WTC11 (cell line): ENCODE results near the gene GABBR2. TPM values are rescaled to one million over a fixed set of nuclear protein-coding genes. Genes with fewer than 3 reads are reported as not detected.

Source experiments
- ATAC-seq: fragments of 200-7000 bp; cut with Tn5 transposase; 2 replicates; pipeline ENCODE4 v1.10.0; 2021; ENCODE audit warnings: mild to moderate bottlenecking, moderate library complexity
- CTCF ChIA-PET: fragments of 300-600 bp; sonication (Branson Sonifier 250); formaldehyde crosslinking; loops from one replicate; lab custom pipeline; 2021; ENCODE audit warnings: antibody characterized with exemption; lab: Charles Lee
- POLR2A ChIA-PET: fragments of 350-600 bp; sonication (Branson Sonifier 250); formaldehyde crosslinking; loops from one replicate; lab custom pipeline; 2021; ENCODE audit warnings: antibody characterized with exemption; lab: Charles Lee
- DNase-seq: peaks from one replicate; pipeline ENCODE4 v3.0.0; 2021; ENCODE audit warnings: low spot score
- H3K27ac Mint-ChIP-seq: 2 replicates; pipeline ENCODE4 v1.8.0; 2021; ENCODE audit warnings: mixed read lengths
- H3K27me3 Mint-ChIP-seq: 2 replicates; pipeline ENCODE4 v1.8.0; 2021; ENCODE audit warnings: low read depth, mild to moderate bottlenecking, moderate library complexity, mixed read lengths
- H3K36me3 Mint-ChIP-seq: 2 replicates; pipeline ENCODE4 v1.8.0; 2021; ENCODE audit warnings: mixed read lengths
- H3K4me1 Mint-ChIP-seq: 2 replicates; pipeline ENCODE4 v1.8.0; 2022; ENCODE audit warnings: mixed read lengths
- H3K4me3 Mint-ChIP-seq: 2 replicates; pipeline ENCODE4 v1.8.0; 2021; ENCODE audit warnings: mild to moderate bottlenecking, moderate library complexity, mixed read lengths
- H3K9me3 Mint-ChIP-seq: 2 replicates; pipeline ENCODE4 v1.8.0; 2021; ENCODE audit warnings: mixed read lengths
- FOXP1 ChIP-seq: sonication (generic); formaldehyde crosslinking; IDR thresholded peaks from 2 replicates; pipeline ENCODE4 v1.8.0; 2022; ENCODE audit warnings: missing genetic modification reagents, mild to moderate bottlenecking, moderate library complexity, borderline replicate concordance
- IRF2 ChIP-seq: sonication (generic); formaldehyde crosslinking; IDR thresholded peaks from 2 replicates; pipeline ENCODE4 v1.8.0; 2022; ENCODE audit warnings: low read depth, missing genetic modification reagents, borderline replicate concordance
- NR1H2 ChIP-seq: sonication (generic); formaldehyde crosslinking; IDR thresholded peaks from 2 replicates; pipeline ENCODE4 v1.9.0; 2021; ENCODE audit warnings: mild to moderate bottlenecking, moderate library complexity, missing genetic modification reagents
- PRRX2 ChIP-seq: fragments of 250-450 bp; sonication (Bioruptor Pico); IDR thresholded peaks from 2 replicates; pipeline ENCODE4 v1.8.0; 2021; ENCODE audit warnings: mild to moderate bottlenecking
- ZNF121 ChIP-seq: sonication (generic); formaldehyde crosslinking; IDR thresholded peaks from 2 replicates; pipeline ENCODE4 v1.8.0; 2023; ENCODE audit warnings: missing genetic modification reagents
- ZNF138 ChIP-seq: sonication (generic); formaldehyde crosslinking; conservative IDR thresholded peaks from 2 replicates; pipeline ENCODE4 v1.8.1; 2022; ENCODE audit warnings: mild to moderate bottlenecking, moderate library complexity, missing genetic modification reagents
- ZNF423 ChIP-seq: fragments of 250-450 bp; sonication (Bioruptor Pico); IDR thresholded peaks from 2 replicates; pipeline ENCODE4 v2.1.2; 2022; ENCODE audit warnings: mild to moderate bottlenecking, moderate library complexity
- total RNA-seq: library from RNA; stranded (reverse); gene quantifications from 3 replicates; pipeline ENCODE4 v1.2.3, GENCODE V29; 2021
- TF ChIP-seq, protein P1 (sequence below): sonication (generic); formaldehyde crosslinking; IDR thresholded peaks from 2 replicates; pipeline ENCODE4 v1.8.0; 2022; ENCODE audit warnings: mild to moderate bottlenecking, missing genetic modification reagents
- TF ChIP-seq, protein P2 (sequence below): sonication (generic); formaldehyde crosslinking; IDR thresholded peaks from 2 replicates; pipeline ENCODE4 v1.8.1; 2023; ENCODE audit warnings: mild to moderate bottlenecking, missing genetic modification reagents, borderline replicate concordance
- TF ChIP-seq, protein P3 (sequence below): fragments of 250-450 bp; sonication (Bioruptor Pico); IDR thresholded peaks from 2 replicates; pipeline ENCODE4 v1.9.0; 2021; ENCODE audit warnings: mild to moderate bottlenecking
- TF ChIP-seq, protein P4 (sequence below): sonication (generic); formaldehyde crosslinking; IDR thresholded peaks from 2 replicates; pipeline ENCODE4 v1.8.1; 2022; ENCODE audit warnings: mild to moderate bottlenecking, moderate library complexity, missing genetic modification reagents
- TF ChIP-seq, protein P5 (sequence below): sonication (generic); formaldehyde crosslinking; IDR thresholded peaks from 2 replicates; pipeline ENCODE4 v1.8.0; 2023; ENCODE audit warnings: mild to moderate bottlenecking, missing genetic modification reagents
- TF ChIP-seq, protein P6 (sequence below): sonication (generic); formaldehyde crosslinking; IDR thresholded peaks from 2 replicates; pipeline ENCODE4 v1.8.1; 2023; ENCODE audit warnings: mild to moderate bottlenecking, missing genetic modification reagents, moderate library complexity
- TF ChIP-seq, protein P7 (sequence below): fragments of 250-450 bp; sonication (Bioruptor Pico); IDR thresholded peaks from 2 replicates; pipeline ENCODE4 v1.9.0; 2021; ENCODE audit warnings: moderate library complexity, mild to moderate bottlenecking, inconsistent platforms, borderline replicate concordance
- TF ChIP-seq, protein P8 (sequence below): fragments of 200-600 bp; IDR thresholded peaks from 2 replicates; pipeline ENCODE4 v1.8.0; 2022; ENCODE audit warnings: antibody characterized with exemption

GABBR2 gene
- total RNA-seq, 1 experiment from 2014 or later = 0.92 TPM

DNA sequence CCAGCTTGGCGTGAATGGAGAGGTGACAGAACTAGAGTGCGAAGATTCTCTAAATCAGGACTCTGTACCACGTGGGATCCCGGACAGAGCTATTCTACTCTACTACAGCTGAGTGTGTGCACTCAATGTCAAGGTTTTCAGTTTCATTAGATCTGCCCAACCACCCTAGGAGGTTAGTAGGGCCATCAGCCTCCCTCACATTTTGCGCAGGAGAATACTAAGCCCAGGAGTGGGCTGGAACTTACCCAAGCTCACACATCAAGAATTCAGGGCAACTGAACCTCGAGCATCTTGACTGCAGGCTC lies 385.0 kb downstream of the GABBR2 start:
- H3K4me1 Mint-ChIP-seq = 0 out of 2 replicates have a peak, but pooled peaks cover 2% of the 10 kb centered on the region
- H3K36me3 Mint-ChIP-seq = no peaks in the 10 kb centered on the region
- CTCF ChIA-PET = no interaction called here
- H3K4me3 Mint-ChIP-seq = no peak overlapping the region
- ATAC-seq (no peak), DNase-seq (no peak)
- H3K27me3 Mint-ChIP-seq = no peaks in the 10 kb centered on the region
- no peaks in the 10 kb centered on the region for H3K9me3 Mint-ChIP-seq
- TF ChIP-seq, protein P1, sequence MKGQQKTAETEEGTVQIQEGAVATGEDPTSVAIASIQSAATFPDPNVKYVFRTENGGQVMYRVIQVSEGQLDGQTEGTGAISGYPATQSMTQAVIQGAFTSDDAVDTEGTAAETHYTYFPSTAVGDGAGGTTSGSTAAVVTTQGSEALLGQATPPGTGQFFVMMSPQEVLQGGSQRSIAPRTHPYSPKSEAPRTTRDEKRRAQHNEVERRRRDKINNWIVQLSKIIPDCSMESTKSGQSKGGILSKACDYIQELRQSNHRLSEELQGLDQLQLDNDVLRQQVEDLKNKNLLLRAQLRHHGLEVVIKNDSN (CRISPR knock-in tag) = no peak
- TF ChIP-seq, protein P2, sequence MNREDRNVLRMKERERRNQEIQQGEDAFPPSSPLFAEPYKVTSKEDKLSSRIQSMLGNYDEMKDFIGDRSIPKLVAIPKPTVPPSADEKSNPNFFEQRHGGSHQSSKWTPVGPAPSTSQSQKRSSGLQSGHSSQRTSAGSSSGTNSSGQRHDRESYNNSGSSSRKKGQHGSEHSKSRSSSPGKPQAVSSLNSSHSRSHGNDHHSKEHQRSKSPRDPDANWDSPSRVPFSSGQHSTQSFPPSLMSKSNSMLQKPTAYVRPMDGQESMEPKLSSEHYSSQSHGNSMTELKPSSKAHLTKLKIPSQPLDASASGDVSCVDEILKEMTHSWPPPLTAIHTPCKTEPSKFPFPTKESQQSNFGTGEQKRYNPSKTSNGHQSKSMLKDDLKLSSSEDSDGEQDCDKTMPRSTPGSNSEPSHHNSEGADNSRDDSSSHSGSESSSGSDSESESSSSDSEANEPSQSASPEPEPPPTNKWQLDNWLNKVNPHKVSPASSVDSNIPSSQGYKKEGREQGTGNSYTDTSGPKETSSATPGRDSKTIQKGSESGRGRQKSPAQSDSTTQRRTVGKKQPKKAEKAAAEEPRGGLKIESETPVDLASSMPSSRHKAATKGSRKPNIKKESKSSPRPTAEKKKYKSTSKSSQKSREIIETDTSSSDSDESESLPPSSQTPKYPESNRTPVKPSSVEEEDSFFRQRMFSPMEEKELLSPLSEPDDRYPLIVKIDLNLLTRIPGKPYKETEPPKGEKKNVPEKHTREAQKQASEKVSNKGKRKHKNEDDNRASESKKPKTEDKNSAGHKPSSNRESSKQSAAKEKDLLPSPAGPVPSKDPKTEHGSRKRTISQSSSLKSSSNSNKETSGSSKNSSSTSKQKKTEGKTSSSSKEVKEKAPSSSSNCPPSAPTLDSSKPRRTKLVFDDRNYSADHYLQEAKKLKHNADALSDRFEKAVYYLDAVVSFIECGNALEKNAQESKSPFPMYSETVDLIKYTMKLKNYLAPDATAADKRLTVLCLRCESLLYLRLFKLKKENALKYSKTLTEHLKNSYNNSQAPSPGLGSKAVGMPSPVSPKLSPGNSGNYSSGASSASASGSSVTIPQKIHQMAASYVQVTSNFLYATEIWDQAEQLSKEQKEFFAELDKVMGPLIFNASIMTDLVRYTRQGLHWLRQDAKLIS = no peak
- TF ChIP-seq FOXP1 (CRISPR knock-in tag) (no peak), NR1H2 (no peak), ZNF423 (no peak), ZNF121 (CRISPR knock-in tag) (no peak), PRRX2 (CRISPR knock-in tag) (no peak), ZNF138 (CRISPR knock-in tag) (no peak), IRF2 (no peak)
- TF ChIP-seq, protein P3, sequence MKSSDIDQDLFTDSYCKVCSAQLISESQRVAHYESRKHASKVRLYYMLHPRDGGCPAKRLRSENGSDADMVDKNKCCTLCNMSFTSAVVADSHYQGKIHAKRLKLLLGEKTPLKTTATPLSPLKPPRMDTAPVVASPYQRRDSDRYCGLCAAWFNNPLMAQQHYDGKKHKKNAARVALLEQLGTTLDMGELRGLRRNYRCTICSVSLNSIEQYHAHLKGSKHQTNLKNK (CRISPR knock-in tag) = no peak
- TF ChIP-seq, protein P4, sequence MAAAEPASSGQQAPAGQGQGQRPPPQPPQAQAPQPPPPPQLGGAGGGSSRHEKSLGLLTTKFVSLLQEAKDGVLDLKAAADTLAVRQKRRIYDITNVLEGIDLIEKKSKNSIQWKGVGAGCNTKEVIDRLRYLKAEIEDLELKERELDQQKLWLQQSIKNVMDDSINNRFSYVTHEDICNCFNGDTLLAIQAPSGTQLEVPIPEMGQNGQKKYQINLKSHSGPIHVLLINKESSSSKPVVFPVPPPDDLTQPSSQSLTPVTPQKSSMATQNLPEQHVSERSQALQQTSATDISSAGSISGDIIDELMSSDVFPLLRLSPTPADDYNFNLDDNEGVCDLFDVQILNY (CRISPR knock-in tag) = no peak
- TF ChIP-seq, protein P5, sequence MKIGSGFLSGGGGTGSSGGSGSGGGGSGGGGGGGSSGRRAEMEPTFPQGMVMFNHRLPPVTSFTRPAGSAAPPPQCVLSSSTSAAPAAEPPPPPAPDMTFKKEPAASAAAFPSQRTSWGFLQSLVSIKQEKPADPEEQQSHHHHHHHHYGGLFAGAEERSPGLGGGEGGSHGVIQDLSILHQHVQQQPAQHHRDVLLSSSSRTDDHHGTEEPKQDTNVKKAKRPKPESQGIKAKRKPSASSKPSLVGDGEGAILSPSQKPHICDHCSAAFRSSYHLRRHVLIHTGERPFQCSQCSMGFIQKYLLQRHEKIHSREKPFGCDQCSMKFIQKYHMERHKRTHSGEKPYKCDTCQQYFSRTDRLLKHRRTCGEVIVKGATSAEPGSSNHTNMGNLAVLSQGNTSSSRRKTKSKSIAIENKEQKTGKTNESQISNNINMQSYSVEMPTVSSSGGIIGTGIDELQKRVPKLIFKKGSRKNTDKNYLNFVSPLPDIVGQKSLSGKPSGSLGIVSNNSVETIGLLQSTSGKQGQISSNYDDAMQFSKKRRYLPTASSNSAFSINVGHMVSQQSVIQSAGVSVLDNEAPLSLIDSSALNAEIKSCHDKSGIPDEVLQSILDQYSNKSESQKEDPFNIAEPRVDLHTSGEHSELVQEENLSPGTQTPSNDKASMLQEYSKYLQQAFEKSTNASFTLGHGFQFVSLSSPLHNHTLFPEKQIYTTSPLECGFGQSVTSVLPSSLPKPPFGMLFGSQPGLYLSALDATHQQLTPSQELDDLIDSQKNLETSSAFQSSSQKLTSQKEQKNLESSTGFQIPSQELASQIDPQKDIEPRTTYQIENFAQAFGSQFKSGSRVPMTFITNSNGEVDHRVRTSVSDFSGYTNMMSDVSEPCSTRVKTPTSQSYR (CRISPR knock-in tag) = no peak
- TF ChIP-seq, protein P6, sequence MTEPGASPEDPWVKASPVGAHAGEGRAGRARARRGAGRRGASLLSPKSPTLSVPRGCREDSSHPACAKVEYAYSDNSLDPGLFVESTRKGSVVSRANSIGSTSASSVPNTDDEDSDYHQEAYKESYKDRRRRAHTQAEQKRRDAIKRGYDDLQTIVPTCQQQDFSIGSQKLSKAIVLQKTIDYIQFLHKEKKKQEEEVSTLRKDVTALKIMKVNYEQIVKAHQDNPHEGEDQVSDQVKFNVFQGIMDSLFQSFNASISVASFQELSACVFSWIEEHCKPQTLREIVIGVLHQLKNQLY (CRISPR knock-in tag) = no peak
- TF ChIP-seq, protein P7, sequence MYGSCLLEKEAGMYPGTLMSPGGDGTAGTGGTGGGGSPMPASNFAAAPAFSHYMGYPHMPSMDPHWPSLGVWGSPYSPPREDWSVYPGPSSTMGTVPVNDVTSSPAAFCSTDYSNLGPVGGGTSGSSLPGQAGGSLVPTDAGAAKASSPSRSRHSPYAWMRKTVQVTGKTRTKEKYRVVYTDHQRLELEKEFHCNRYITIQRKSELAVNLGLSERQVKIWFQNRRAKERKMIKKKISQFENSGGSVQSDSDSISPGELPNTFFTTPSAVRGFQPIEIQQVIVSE = no peak
- TF ChIP-seq, protein P8, sequence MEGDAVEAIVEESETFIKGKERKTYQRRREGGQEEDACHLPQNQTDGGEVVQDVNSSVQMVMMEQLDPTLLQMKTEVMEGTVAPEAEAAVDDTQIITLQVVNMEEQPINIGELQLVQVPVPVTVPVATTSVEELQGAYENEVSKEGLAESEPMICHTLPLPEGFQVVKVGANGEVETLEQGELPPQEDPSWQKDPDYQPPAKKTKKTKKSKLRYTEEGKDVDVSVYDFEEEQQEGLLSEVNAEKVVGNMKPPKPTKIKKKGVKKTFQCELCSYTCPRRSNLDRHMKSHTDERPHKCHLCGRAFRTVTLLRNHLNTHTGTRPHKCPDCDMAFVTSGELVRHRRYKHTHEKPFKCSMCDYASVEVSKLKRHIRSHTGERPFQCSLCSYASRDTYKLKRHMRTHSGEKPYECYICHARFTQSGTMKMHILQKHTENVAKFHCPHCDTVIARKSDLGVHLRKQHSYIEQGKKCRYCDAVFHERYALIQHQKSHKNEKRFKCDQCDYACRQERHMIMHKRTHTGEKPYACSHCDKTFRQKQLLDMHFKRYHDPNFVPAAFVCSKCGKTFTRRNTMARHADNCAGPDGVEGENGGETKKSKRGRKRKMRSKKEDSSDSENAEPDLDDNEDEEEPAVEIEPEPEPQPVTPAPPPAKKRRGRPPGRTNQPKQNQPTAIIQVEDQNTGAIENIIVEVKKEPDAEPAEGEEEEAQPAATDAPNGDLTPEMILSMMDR = no peak
- POLR2A ChIA-PET = no interaction called here
- no peak overlapping the region for H3K27ac Mint-ChIP-seq
